ENCODE results near the gene OR6F1.
"Not testable (repeated sequence)": the region's sequence is repeated elsewhere in the genome, so short reads cannot be mapped to it uniquely, and the experiment has no call there.

OR6F1 gene

DNA sequence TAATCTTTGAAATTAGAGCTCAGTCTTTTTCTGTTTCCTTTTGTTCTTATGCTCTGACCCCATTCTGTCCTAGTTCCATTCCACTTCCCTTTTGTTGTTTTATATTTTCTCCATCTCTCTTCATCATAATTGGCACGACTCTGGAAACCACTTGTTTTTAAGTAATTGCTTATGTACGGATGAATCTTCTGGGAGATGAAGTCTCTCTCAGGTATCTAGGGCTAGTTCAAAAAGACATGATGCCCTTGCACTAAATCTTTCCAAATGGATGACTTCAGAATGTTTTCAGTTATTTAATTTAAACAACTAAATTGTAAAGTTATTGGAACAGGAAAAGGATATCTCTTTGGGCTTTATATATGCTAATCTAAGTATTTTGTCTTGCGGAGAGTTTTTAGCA, at the start of gene OR6F1:
OR6F1 (minus strand) TSS at position 101 of the 400 bp plus-strand sequence. CDS start 3,891 bp downstream, outside the sequence.
- no peak for DNase-seq

DNA sequence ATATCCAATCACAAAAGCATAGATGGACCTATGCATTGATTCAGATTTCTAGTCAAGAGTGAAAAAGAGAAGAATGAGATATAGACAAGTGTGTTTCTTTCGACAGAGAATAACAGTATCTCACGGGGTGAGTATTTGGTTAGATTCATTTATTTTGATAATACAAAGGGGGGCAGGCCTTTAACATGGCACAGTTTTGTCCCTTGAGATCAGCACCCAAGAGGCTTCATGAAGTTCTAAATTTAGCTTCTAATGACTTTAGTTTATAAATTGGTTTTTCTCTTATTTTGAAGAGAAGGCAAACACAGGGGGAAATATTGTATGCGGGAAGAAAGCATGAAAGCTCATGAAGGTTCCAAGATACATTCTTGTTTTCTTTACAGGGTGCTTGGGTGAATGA, 44.0 kb upstream of the OR6F1 start, which contains the start of gene OR1C1:
OR1C1 (minus strand) TSS at position 101 of the 400 bp plus-strand sequence. CDS start 2,150 bp downstream, outside the sequence.
- DNase-seq, result no peak

DNA sequence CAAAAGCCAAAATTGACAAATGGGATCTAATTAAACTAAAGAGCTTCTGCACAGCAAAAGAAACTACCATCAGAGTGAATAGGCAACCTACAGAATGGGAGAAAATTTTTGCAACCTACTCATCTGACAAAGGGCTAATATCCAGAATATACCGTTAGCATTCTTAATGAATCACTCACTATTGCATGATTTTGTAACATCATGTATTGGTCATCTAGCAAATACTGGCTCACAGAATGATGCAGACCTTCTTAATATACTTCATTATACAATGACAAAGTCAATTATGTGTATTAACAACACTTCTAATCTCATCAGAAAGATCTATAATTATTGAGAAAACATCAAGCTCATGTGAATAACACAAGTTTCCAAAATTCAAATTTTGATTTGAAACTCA, 37.9 kb upstream of the OR6F1 start:
- not testable (repeated sequence) for DNase-seq

DNA sequence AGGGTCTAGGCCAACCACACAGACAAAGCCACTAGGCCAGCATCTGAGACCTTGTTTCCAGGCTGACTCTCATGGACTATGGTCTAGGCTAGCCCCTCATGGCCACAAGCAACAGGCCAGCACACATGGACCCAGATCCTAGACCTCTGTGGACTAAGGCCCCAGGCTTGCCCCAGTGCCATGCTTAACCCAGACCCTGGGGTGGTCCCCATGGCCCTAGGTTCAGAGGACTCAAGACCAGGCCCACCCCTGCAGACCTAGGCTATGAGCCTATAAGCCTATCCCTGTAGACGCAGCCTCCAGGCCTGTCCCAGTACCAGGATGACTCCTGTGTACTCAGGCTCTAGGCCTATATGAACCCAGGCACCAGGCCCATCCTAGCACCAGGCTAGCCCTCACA, 33.4 kb upstream of the OR6F1 start:
- no peak for DNase-seq

DNA sequence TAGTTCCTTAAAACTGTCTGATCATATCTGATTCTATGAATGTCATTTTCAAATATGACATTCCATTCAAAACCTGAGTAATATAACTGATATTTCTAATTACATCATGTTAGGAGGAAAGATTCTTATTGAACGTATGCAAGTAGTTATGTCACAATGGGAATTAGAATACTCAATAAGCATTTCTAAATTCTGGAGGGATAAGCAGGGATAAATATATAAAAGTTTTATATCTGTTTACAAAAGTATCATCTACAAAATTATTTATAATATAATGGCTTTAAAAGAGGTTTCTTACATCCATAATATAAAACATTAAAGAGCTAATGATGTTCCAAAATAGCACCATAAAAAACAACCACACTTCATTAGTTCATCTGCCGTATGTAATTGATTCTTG, 31.6 kb upstream of the OR6F1 start, which contains the start of gene OR14A2:
OR14A2 (minus strand) TSS at position 101 of the 400 bp plus-strand sequence.
- DNase-seq, result no peak

DNA sequence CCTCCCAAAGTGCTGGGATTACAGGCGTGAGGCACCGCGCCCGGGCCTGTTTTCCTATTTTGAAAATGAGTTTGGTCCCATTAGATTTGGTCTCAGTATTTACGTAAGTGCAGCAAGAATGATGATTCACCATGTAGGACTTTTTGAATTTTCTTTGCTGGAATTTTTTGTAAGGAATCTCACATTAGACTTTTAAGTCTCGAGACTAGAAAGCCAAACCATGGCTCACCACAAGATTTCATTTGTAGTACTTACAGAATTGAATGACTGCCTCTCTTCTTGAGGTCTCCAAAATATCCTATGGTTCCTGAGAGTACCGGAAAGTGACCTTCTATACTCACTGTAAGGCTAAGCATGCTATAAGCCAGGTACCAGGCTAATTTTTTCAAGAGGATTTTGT, 31.2 kb upstream of the OR6F1 start:
- no peak for DNase-seq

DNA sequence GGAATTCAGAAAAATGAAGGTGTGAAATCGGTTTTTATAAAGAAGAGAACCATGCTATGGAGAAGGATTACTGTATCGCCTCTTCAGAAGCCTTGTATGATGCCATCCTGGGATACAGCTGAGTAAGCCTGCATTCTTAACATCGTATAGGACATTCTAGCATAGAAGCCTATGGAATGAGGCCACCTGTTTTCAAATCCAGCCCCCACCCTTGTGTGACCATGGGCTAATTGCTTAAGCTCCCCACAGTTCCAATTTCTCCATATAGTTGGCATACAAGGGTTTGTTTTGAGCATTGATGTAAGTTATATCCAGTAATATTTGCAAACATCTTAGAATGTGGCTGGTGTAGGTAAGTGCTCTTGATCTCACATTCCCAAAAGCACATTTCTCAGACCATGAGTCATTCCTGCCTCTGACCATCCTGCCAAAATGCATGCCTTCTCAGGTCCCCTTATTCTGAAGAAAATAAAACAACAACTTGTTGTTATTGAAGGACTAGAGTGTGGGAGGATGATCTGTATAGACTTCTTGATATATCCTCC, 30.0 kb upstream of the OR6F1 start:
- no peak for DNase-seq

DNA sequence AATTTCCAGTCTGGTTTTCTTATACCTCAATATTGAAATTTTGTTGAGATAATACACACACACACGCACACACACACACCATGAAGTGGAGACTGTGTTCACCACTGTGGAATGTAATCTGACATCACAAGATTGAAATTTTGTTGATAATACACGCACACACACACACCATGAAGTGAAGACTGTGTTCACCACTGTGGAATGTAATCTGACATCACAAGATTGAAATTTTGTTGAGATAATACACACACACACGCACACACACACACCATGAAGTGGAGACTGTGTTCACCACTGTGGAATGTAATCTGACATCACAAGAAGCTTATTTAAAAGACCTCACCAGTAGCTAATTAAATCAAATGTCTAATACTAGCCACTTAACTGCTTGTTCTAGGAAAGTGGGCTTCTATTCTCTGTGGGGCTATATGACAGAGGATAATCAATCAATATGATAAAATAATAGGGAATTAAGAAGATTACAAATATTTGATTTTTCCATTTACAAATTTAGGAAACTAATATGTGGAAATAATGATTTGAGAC, 25.8 kb upstream of the OR6F1 start:
- not testable (repeated sequence) for DNase-seq

DNA sequence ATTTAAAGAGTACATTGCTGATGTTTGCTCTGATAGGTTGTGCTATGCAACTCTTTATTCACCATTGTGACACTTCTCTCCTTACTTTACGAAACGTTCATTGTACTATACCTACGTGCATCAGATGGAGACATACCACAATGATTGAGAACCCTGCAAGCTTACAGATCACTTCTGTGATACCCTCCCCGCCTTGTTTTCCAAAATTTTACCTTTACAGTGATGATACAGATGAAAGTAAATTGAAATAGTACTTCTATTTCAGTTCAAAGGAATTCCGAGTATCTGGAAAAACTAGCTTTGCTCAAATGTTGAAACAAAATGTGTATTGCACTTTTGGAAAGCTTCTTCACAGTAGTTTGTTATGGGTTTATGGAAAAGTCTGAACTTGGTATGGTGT, 25.3 kb upstream of the OR6F1 start:
- no peak for DNase-seq

DNA sequence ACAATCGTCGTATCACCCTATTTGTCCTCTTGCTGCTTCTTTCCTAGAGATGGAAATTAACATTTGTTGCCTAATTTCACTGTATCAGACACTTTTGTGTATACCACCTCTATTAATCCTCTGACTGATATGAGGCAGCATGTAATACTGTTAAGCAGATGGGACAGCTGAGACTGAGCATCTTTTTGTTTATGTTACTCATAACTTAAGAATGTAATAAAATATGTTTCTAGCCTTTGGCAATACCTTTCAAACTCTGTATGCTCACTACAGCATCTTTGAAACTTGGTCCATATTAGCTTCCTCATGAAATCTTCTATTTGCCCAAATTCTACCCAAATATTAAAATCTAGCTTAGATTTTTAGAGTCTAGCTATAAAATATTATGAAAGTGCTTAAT, 24.3 kb upstream of the OR6F1 start:
- no peak for DNase-seq

DNA sequence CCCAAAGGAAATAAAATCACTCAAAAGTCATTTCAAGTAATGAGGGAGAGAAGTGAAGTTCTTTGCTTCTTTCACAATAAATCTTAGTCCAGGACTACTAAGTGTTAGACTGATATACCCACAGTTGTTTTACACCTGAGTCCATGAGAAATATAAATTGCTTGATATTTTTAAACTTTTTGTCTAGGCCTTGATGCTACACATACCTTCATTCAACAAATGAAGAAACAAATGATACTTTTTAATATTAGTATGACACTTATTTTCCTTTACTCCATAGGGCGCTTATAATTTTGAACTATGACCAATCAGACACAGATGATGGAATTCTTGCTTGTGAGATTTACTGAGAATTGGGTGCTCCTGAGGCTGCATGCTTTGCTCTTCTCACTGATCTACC, 21.9 kb upstream of the OR6F1 start, which contains the start of gene OR14K1:
OR14K1 (plus strand) TSS at position 301 of the 400 bp plus-strand sequence; CDS start at position 301, 0 bp downstream.
- no peak for DNase-seq

DNA sequence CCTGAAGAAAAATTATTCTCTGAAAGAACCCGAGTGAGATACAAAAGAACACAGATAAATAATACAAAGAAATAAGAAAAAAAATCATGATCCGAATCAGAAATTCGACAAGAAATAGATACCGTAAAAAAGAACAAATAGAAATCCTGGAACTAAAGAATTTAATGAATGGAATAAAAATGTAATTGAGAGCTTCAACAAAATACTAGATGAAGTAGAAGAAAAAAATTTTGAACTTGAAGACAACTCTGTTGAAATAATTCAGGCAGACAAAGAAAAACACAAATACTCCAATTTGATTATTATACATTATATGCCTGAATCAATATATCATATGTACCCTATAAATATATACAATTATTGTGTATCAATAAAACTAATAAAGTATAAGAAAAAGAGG, 4.8 kb upstream of the OR6F1 start:
- DNase-seq, result no peak

DNA sequence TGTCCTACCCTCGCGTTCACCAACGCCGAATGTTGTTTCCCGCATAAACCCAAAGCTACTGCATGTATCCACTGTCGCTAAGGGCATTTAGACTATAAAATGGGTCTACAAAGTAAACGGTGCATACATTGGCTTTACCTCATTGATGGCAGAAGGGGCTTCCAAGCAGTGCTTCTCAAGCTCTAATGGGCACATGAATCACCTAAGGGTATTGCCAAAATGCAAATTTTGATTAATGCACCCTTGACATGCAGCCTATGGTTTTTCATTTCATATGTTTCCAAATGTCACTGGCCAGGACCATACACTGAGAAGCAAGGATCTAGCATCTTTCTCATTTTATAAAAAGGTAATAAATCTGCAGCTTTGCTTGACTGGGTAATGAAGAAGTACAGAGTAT, 2.7 kb downstream of the OR6F1 start:
- DNase-seq, result no peak

DNA sequence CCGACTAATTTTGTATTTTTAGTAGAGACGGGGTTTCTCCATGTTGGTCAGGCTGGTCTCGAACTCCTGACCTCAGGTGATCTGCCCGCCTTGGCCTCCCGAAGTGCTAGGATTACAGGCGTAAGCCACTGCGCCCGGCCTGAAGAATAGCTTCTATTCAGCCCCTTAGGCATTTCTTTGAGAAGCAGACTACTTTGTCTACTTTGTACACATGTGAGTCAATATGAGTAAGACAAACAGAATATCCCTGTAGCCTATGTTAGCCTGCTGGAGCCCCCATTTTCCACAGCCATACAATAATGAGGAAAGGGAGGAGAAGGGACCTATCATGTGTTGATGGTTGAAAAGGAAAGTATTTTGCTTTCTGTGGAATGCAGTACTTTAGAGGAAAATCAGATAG, 5.8 kb downstream of the OR6F1 start:
- DNase-seq, result not testable (repeated sequence)

DNA sequence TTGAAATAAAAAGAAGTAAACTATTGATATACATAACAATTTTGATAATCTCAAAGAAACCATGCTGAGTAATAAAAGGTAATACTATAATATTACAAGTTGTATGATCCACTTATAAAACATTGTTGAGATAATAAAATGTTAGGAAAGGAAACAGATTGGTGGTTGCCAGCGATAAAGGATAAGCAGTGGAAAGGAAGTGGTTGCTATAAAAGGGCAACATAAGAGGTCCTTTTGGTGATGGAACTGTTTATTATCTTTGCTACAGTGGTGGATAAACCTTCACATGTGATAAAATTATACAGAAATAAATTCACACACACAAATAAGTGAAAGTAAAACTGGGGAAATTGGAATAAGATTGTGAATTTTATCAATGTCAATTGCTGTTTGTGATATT, 15.1 kb downstream of the OR6F1 start:
- no peak for DNase-seq

DNA sequence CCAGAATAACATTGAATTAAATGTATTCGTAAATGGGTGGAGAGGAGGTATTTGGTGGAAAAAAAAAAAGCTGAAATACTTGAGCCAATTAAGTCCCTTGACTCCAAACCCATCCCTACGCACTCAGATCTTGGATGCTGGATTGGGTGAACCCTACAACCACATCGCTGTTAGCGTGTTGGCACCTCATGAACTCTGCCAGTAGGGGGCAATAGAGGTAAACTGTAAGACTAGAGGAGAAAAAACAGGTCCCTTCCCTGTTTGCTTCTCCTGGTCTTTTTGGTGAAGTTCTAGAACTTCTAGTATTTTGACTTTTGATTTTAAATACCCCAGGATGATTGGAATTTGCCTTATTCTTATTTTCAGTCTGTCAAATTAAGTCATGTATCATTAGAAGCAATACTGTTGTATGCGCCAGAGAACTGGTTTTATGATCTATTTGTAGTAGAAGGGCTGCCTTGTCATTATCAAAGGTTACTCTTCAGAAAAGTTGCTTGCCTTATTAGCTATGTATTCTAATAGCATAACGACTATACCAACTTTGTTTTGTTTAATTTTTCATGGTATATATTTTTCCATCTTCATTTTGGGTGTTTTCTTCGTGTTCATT, 35.1 kb downstream of the OR6F1 start:
- DNase-seq, result peak in 1 of 2 experiments; percentile 5

DNA sequence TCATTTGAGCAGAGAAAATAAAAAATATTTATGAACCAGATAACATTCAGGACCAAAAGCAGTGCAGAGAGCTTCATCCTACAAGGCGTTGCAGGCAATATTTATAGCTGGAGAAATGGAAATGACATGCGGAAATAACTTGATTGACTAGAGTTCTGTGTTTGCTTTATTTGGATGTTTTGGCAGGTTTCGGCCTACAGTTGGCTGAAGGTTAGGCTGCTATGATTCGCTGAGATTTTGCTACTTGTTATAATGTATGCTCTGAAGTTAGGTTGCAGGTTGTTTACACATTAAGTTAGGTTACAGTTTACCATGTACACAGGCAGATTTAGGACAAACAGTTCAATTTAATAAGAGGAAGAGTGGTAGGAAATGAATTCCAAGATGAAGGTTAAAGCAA, 36.3 kb downstream of the OR6F1 start:
- DNase-seq, result no peak

DNA sequence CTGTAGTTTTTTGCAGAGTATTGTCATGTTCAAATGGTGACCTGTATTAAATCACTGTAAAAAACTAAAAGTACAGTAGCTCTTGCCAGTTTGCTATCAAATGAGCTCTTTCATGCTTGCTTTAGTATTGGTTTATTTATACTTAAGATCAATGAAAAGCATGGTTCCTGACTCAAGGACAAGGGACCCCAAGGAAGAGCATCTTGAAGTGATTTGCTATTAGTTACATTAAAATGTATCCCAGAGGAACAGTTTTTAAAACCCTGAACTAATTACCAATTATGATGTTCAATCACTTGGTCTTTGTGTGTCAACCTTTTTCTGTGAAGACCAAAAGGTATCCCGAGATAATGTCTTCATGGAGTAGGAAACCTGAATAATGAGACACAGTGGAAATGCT, 36.8 kb downstream of the OR6F1 start, which contains the start of gene OR13G1:
OR13G1 (minus strand) TSS at position 101 of the 400 bp plus-strand sequence. CDS start 6,698 bp downstream, outside the sequence.
- no peak for DNase-seq

DNA sequence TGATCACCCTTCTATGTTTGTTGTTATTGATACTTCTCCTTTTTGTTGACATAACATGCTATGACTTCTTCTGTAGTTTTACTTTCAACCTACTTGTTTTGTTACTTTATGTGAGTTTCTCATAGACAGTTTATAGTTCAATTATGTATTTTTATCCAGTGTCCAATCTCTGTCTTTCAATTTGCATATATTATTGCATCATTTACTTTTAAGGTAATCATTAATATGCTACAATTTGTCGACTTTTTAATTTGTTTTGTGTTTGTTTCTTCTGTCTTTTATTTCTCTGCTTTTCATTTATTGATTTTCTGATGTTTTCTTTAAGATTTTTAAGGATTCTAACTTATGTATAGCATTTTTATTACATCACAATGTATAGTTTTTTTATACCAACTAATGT, 47.2 kb downstream of the OR6F1 start:
- DNase-seq, result no peak

Measured in NCI-H524 (cell line).